PC-9 (cell line): ENCODE measurements around the gene RUNX2. TPM values are rescaled to one million over a fixed set of nuclear protein-coding genes. Genes with fewer than 3 reads are reported as not detected.

Experiments used
- BruUV-seq: library from RNA; stranded (reverse); fragments of 400-500 nt; replicated peaks from 2 replicates; lab custom pipeline; 2021; lab: Mats Ljungman, UMichigan
- CTCF ChIA-PET: fragments of 300-600 bp; sonication (Branson Sonifier 250); formaldehyde crosslinking; loops from one replicate; lab custom pipeline; 2022; ENCODE audit warnings: antibody characterized with exemption; lab: Charles Lee
- POLR2A ChIA-PET: fragments of 300-600 bp; sonication (Branson Sonifier 250); formaldehyde crosslinking; loops from one replicate; lab custom pipeline; 2022; ENCODE audit warnings: antibody characterized with exemption; ENCODE audit not compliant: unreplicated experiment; lab: Charles Lee
- DNase-seq, 2 experiments: peaks; one replicate each; pipeline versions ENCODE4 v3.0.0 to v3.0.0-alpha.2; 2015 to 2022; ENCODE audit warnings: mixed read lengths in 1 of 2
- H2AFZ ChIP-seq: fragments of 200-600 bp; sonication (generic); 2 replicates; pipeline ENCODE4 v1.8.1; 2017; ENCODE audit warnings: antibody characterized with exemption
- H3F3A ChIP-seq: fragments of 200-600 bp; sonication (generic); 2 replicates; pipeline ENCODE4 v1.8.1; 2017; ENCODE audit warnings: antibody characterized with exemption, mild to moderate bottlenecking, low read depth; ENCODE audit not compliant: insufficient read depth
- H3K27ac ChIP-seq: fragments of 200-600 bp; sonication (generic); 2 replicates; pipeline ENCODE4 v1.6.1; 2016; ENCODE audit warnings: mixed run types
- H3K27me3 ChIP-seq: fragments of 200-600 bp; sonication (generic); 2 replicates; pipeline ENCODE4 v1.6.1; 2016; ENCODE audit warnings: low read depth, mixed run types; ENCODE audit not compliant: insufficient read depth
- H3K36me3 ChIP-seq: fragments of 200-600 bp; sonication (generic); 2 replicates; pipeline ENCODE4 v1.6.1; 2016; ENCODE audit warnings: low read depth, mixed run types
- H3K4me1 ChIP-seq: fragments of 200-600 bp; sonication (generic); replicated peaks from 2 replicates; pipeline ENCODE4 v1.6.1; 2016; ENCODE audit warnings: mixed run types; ENCODE audit not compliant: insufficient read depth
- H3K4me2 ChIP-seq: fragments of 200-600 bp; sonication (generic); 2 replicates; pipeline ENCODE4 v1.6.1; 2017; ENCODE audit warnings: mixed run types
- H3K4me3 ChIP-seq: fragments of 200-600 bp; sonication (generic); 2 replicates; pipeline ENCODE4 v1.6.1; 2016; ENCODE audit warnings: mixed run types
- H3K79me2 ChIP-seq: fragments of 200-600 bp; sonication (generic); 2 replicates; pipeline ENCODE4 v1.6.1; 2017; ENCODE audit warnings: low read depth, mixed run types
- H3K9me2 ChIP-seq: fragments of 200-600 bp; sonication (generic); 2 replicates; pipeline ENCODE4 v1.8.1; 2017; ENCODE audit warnings: mild to moderate bottlenecking; ENCODE audit not compliant: insufficient read depth
- H3K9me3 ChIP-seq: fragments of 200-600 bp; sonication (generic); 2 replicates; pipeline ENCODE4 v1.8.1; 2016; ENCODE audit warnings: low read depth; ENCODE audit not compliant: insufficient read depth
- H4K20me1 ChIP-seq: fragments of 200-600 bp; sonication (generic); 2 replicates; pipeline ENCODE4 v1.8.1; 2017; ENCODE audit not compliant: insufficient read depth
- CTCF ChIP-seq: fragments of 200-600 bp; sonication (generic); conservative IDR thresholded peaks from 2 replicates; pipeline ENCODE4 v1.6.1; 2017; ENCODE audit warnings: mixed run types, antibody characterized with exemption, mild to moderate bottlenecking, moderate library complexity
- EZH2 ChIP-seq: fragments of 200-600 bp; sonication (generic); IDR thresholded peaks from 2 replicates; pipeline ENCODE4 v1.8.0; 2017; ENCODE audit warnings: antibody characterized with exemption, low read depth
- intact Hi-C: fragments of 100-400 bp; cut with micrococcal nuclease; formaldehyde crosslinking; loops from one replicate; pipeline ENCODE4 v1.10.0; 2022; ENCODE audit not compliant: unreplicated experiment
- total RNA-seq: library from RNA; stranded (reverse); gene quantifications from 2 replicates; pipeline ENCODE4 v1.2.3, GENCODE V29; 2021

The RUNX2 gene
- total RNA-seq, 1 experiment from 2014 or later = 12.5 TPM

- Histone ChIP-seq H3K9me3 (no peaks in the 10 kb centered on the region), H3F3A (no peaks in the 10 kb centered on the region), H3K79me2 (no peaks in the 10 kb centered on the region), H3K27ac (no peak overlapping the region), H3K36me3 (no peaks in the 10 kb centered on the region), H3K9me2 (no peaks in the 10 kb centered on the region), H2AFZ (no peak overlapping the region), H4K20me1 (no peaks in the 10 kb centered on the region), H3K27me3 (no peaks in the 10 kb centered on the region), H3K4me1 (peaks cover 16% of the 10 kb centered on the region), H3K4me3 (no peak overlapping the region), H3K4me2 (no peak overlapping the region)
- TF ChIP-seq CTCF (no peak), EZH2 (no peak)
- ChIA-PET POLR2A (no interaction called here), CTCF (interaction anchor here (0.6 kb wide), 1 partner anchor 13 kb away, joined by 3 read pairs; no protein-coding TSS in a partner anchor)
- no TSS peak for BruUV-seq
- intact Hi-C loops = no loop called here
- DNase-seq = peak in 1 of 2 experiments; percentile 59
Measured at GRCh38 chr6:45626087-45626891, 298.2 kb downstream of the RUNX2 start.

GRCh38 chr6:45630314-45630713 lies 302.2 kb downstream of the RUNX2 start:
- H3K4me3 ChIP-seq = no peak overlapping the region
- H3K36me3 ChIP-seq = no peaks in the 10 kb centered on the region
- TF ChIP-seq EZH2 (no peak), CTCF (no peak)
- H2AFZ ChIP-seq = no peak overlapping the region
- no peaks in the 10 kb centered on the region for H3K9me3 ChIP-seq
- H4K20me1 ChIP-seq = no peaks in the 10 kb centered on the region
- ChIA-PET CTCF (no interaction called here), POLR2A (no interaction called here)
- H3K27ac ChIP-seq = no peak overlapping the region
- BruUV-seq = no TSS peak
- no peaks in the 10 kb centered on the region for H3K27me3 ChIP-seq
- no peak for DNase-seq
- peaks cover 22% of the 10 kb centered on the region for H3K4me1 ChIP-seq
- intact Hi-C loops = no loop called here
- no peaks in the 10 kb centered on the region for H3F3A ChIP-seq
- no peak overlapping the region for H3K4me2 ChIP-seq
- no peaks in the 10 kb centered on the region for H3K79me2 ChIP-seq
- no peaks in the 10 kb centered on the region for H3K9me2 ChIP-seq

GRCh38 chr6:45630801-45631200 lies 302.7 kb downstream of the RUNX2 start:
- no peaks in the 10 kb centered on the region for H3K36me3 ChIP-seq
- no peak for DNase-seq
- no peak overlapping the region for H2AFZ ChIP-seq
- no peaks in the 10 kb centered on the region for H3K79me2 ChIP-seq
- H4K20me1 ChIP-seq = no peaks in the 10 kb centered on the region
- no peak overlapping the region for H3K4me2 ChIP-seq
- H3K9me2 ChIP-seq = no peaks in the 10 kb centered on the region
- ChIA-PET CTCF (no interaction called here), POLR2A (no interaction called here)
- no peak overlapping the region for H3K4me3 ChIP-seq
- peaks cover 17% of the 10 kb centered on the region for H3K4me1 ChIP-seq
- H3K27ac ChIP-seq = peak overlapping the region; percentile 37
- intact Hi-C loops = no loop called here
- TF ChIP-seq CTCF = no peak
- TF ChIP-seq EZH2 = no peak
- no peaks in the 10 kb centered on the region for H3F3A ChIP-seq
- H3K27me3 ChIP-seq = no peaks in the 10 kb centered on the region
- no peaks in the 10 kb centered on the region for H3K9me3 ChIP-seq
- BruUV-seq = no TSS peak
